Duodenal mucosa (tissue), 2 donors: Measurements from ENCODE around the gene ZC3H12A.

Experiments used
- H3K27ac ChIP-seq: one replicate; pipeline ENCODE4 v1.7.0; 2013; ENCODE audit warnings: low read depth, low read length
- H3K27me3 ChIP-seq, 2 donors: one replicate each; pipeline ENCODE4 v1.7.0; 2013; ENCODE audit warnings: low read length in 2 of 2, control low read depth in 1 of 2; ENCODE audit not compliant: insufficient read depth in 2 of 2, control insufficient read depth in 1 of 2
- H3K36me3 ChIP-seq, 2 donors: one replicate each; pipeline ENCODE4 v1.7.0; 2013; ENCODE audit warnings: low read length in 2 of 2, control low read depth in 1 of 2; ENCODE audit not compliant: insufficient read depth in 2 of 2, control insufficient read depth in 1 of 2
- H3K4me1 ChIP-seq, 2 donors: one replicate each; pipeline ENCODE4 v1.7.0; 2013; ENCODE audit warnings: low read length in 2 of 2, control low read depth in 1 of 2; ENCODE audit not compliant: insufficient read depth in 2 of 2, control insufficient read depth in 1 of 2
- H3K4me3 ChIP-seq, 2 donors: one replicate each; pipeline ENCODE4 v1.7.0; 2013; ENCODE audit warnings: low read length in 2 of 2, low read depth in 1 of 2
- H3K9ac ChIP-seq, 2 donors: one replicate each; pipeline ENCODE4 v1.7.0; 2013; ENCODE audit warnings: low read length in 2 of 2, low read depth in 1 of 2
- H3K9me3 ChIP-seq, 2 donors: one replicate each; pipeline ENCODE4 v1.7.0; 2013; ENCODE audit warnings: low read length in 2 of 2, control low read depth in 1 of 2; ENCODE audit not compliant: control insufficient read depth in 1 of 2

The ZC3H12A gene

GRCh38 chr1:37474046-37474696 lies at the start of gene ZC3H12A:
ZC3H12A (plus strand) TSS chr1:37474580; CDS start chr1:37475497, 917 bp downstream.
- H3K9me3 ChIP-seq = no peaks in the 10 kb centered on the region
- peaks cover 54 to 67% of the 10 kb centered on the region in 2 donors for H3K4me1 ChIP-seq

DNA sequence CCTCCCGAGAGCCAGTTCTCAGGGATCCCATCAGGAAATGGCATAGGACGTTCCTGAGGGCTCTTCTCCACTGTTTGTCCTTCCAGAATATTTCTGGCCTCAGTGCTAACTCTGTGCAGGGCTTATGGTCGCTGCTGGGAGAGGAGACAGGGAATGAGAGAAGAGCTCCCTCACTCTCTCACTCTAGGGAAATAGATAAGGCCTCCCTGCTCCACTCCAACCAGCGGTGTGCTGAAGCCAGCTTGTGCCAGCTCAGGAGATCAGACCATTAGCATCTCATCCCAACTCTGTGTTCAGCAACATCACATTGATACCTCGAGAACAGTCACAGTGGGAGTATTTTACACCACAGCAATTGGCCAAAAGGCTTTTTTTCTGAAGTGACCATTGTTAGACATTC lies 49.2 kb upstream of the ZC3H12A start:
- no peaks in the 10 kb centered on the region for H3K36me3 ChIP-seq
- H3K9me3 ChIP-seq = no peaks in the 10 kb centered on the region
- no peak overlapping the region for H3K27ac ChIP-seq
- peaks cover 0 to 9% of the 10 kb centered on the region in 2 donors for H3K27me3 ChIP-seq
- no peak overlapping the region for H3K9ac ChIP-seq
- H3K4me1 ChIP-seq = no peaks in the 10 kb centered on the region
- no peak overlapping the region for H3K4me3 ChIP-seq

More at GRCh38 chr1:37474046-37474696, at the start of gene ZC3H12A:
- no peaks in the 10 kb centered on the region for H3K27me3 ChIP-seq
- peak within 1 kb of the TSS; percentile 94 to 97 for H3K4me3 ChIP-seq
- peak within 1 kb of the TSS; percentile 99 to 100 for H3K9ac ChIP-seq
- peaks cover 12 to 22% of the 10 kb centered on the region in 2 donors for H3K36me3 ChIP-seq
- H3K27ac ChIP-seq = peak within 1 kb of the TSS; percentile 97

- Histone ChIP-seq H3K4me1 (no peaks in the 10 kb centered on the region), H3K36me3 (no peaks in the 10 kb centered on the region), H3K27ac (no peak overlapping the region), H3K27me3 (peaks cover 5 to 12% of the 10 kb centered on the region in 2 donors), H3K9me3 (no peaks in the 10 kb centered on the region), H3K4me3 (no peak overlapping the region), H3K9ac (no peak overlapping the region)
Observed at GRCh38 chr1:37429029-37429428, 45.4 kb upstream of the ZC3H12A start.

- H3K4me1 ChIP-seq = no peaks in the 10 kb centered on the region
- H3K27ac ChIP-seq = no peak overlapping the region
- no peak overlapping the region for H3K4me3 ChIP-seq
- H3K9me3 ChIP-seq = no peaks in the 10 kb centered on the region
- peaks cover 7 to 12% of the 10 kb centered on the region in 2 donors for H3K27me3 ChIP-seq
- H3K36me3 ChIP-seq = no peaks in the 10 kb centered on the region
- H3K9ac ChIP-seq = no peak overlapping the region
Observed at GRCh38 chr1:37430103-37430985, 44.0 kb upstream of the ZC3H12A start.

GRCh38 chr1:37432716-37433115 lies 41.7 kb upstream of the ZC3H12A start:
- Histone ChIP-seq H3K9me3 (no peaks in the 10 kb centered on the region), H3K4me3 (no peak overlapping the region), H3K27me3 (peaks cover 7 to 12% of the 10 kb centered on the region in 2 donors), H3K36me3 (no peaks in the 10 kb centered on the region), H3K9ac (no peak overlapping the region), H3K4me1 (no peaks in the 10 kb centered on the region), H3K27ac (no peak overlapping the region)

DNA sequence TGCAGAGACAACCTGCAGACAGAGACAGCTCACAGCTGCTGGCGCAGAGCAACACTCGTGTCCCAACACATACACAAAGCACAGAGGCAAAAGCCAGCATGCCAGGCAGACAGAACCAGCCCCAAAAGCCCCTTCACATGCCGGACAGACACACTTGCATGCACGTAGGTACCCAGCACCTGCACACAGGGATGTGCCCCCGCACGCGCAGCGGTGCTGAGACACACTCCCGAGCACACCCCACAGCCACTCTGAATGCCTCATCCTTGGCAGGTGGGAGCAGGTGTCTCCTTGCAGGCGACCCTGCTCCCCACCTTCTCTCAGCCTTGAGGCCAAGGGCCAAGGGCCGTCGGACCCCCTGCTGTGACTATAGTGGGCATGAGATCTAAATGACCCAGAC lies 41.2 kb upstream of the ZC3H12A start:
- peaks cover 7 to 16% of the 10 kb centered on the region in 2 donors for H3K27me3 ChIP-seq

DNA sequence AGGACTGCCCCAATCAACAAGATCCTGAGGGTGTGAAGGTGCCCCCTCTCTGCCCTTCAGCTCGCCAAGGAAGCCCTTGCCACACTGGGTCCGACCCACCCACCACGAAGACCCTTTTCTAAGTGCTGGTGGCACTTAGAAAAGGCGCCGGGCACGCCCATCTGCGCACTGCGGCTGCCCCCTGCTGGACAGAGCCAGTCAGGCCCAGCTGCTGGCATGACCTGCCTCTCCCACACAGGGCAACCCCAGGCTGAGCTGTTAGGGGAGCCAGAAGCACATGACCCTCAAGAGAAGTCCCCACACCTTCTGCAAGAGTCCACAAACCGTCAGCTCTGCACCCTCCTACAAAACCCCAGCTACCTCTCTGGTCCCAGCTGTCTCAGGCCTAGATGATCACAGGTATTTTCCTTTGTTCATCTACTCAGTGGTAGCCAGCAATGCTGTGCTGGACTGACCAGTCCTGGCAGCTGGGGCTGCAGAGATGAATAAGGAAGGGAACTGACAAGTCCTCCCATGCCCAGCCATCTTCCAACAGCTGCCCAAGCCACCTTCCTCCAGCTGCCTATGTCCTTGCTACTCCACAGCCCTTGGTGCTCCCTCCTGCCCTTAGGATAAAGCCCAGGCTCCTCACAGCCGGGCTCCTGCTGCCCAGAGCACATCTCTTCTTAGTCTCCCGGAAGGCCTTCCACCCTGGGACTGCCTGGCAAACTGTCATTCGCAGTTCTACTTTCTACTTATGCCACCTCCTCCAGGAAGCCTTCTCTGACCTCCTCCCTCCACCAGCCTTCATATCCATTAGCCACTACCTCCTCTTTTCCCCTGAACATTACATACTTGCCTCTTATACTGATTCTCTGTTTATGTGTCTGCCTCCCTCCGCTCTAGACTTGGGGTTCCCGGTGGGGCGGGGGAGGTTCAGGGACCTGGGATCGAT lies 39.8 kb upstream of the ZC3H12A start:
- no peaks in the 10 kb centered on the region for H3K36me3 ChIP-seq
- no peaks in the 10 kb centered on the region for H3K9me3 ChIP-seq
- no peaks in the 10 kb centered on the region for H3K4me1 ChIP-seq
- H3K27ac ChIP-seq = no peak overlapping the region
- H3K9ac ChIP-seq = no peak overlapping the region
- no peak overlapping the region for H3K4me3 ChIP-seq
- peaks cover 7 to 12% of the 10 kb centered on the region in 2 donors for H3K27me3 ChIP-seq

More for the DNA sequence above, 41.2 kb upstream of the ZC3H12A start:
- Histone ChIP-seq H3K36me3 (no peaks in the 10 kb centered on the region), H3K27ac (no peak overlapping the region), H3K4me1 (no peaks in the 10 kb centered on the region), H3K9ac (no peak overlapping the region), H3K9me3 (no peaks in the 10 kb centered on the region), H3K4me3 (no peak overlapping the region)

DNA sequence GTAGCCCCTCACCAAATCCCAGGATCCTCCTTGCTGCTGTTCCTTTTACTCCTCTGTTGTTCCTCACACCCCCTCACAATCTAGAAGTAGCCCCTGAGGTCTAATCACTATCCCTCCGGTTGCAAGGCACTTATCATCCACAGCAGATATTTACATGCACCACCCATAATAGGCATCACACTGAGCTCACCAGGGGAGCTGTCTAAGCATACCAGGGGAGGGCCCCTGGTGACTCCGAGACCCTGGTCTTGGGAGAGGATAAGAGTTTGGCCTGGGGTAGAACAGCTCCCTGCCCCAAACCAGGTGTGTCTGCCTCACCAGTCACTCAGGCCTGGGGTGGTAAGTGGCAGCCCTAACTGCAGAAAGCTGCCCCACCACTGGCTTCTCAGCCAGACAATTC lies 37.3 kb upstream of the ZC3H12A start:
- Histone ChIP-seq H3K4me3 (no peak overlapping the region), H3K27me3 (peaks cover 2 to 6% of the 10 kb centered on the region in 2 donors), H3K9ac (no peak overlapping the region), H3K9me3 (no peaks in the 10 kb centered on the region), H3K4me1 (no peaks in the 10 kb centered on the region), H3K36me3 (no peaks in the 10 kb centered on the region), H3K27ac (no peak overlapping the region)

GRCh38 chr1:37438037-37438868 lies 36.1 kb upstream of the ZC3H12A start:
- no peak overlapping the region for H3K4me3 ChIP-seq
- no peak overlapping the region for H3K27ac ChIP-seq
- H3K27me3 ChIP-seq = peaks cover 7 to 10% of the 10 kb centered on the region in 2 donors
- no peaks in the 10 kb centered on the region for H3K4me1 ChIP-seq
- no peaks in the 10 kb centered on the region for H3K9me3 ChIP-seq
- no peak overlapping the region for H3K9ac ChIP-seq
- H3K36me3 ChIP-seq = no peaks in the 10 kb centered on the region
